Measurements from ENCODE around the gene COL15A1. TPM values are rescaled to one million over a fixed set of nuclear protein-coding genes. Genes with fewer than 3 reads are reported as not detected.

Gene COL15A1
- total RNA-seq, 1 donor from 2014 or later, result 455 TPM

GRCh38 chr9:98972716-98973115 is 29.0 kb downstream of the COL15A1 start:
- DNase-seq, result no peak

GRCh38 chr9:98973171-98973570 is 29.5 kb downstream of the COL15A1 start:
- peak; percentile 73 for DNase-seq

GRCh38 chr9:98973576-98973975 is 29.9 kb downstream of the COL15A1 start:
- DNase-seq, result peak; percentile 61

- no peak for DNase-seq
Measured at GRCh38 chr9:98974106-98974505, 30.4 kb downstream of the COL15A1 start.

GRCh38 chr9:98974554-98974953 is 30.8 kb downstream of the COL15A1 start:
- DNase-seq, result no peak

- peak; percentile 94 for DNase-seq
Measured at GRCh38 chr9:98974994-98975712, 31.4 kb downstream of the COL15A1 start.

- DNase-seq, result no peak
Measured at GRCh38 chr9:98975838-98976237, 32.1 kb downstream of the COL15A1 start.

GRCh38 chr9:98977246-98977714 is 33.6 kb downstream of the COL15A1 start:
- no peak for DNase-seq

- no peak for DNase-seq
Measured at GRCh38 chr9:98977813-98978212, 34.1 kb downstream of the COL15A1 start.

- DNase-seq, result no peak
Measured at GRCh38 chr9:98978231-98978681, 34.5 kb downstream of the COL15A1 start.

- peak; percentile 62 for DNase-seq
Measured at GRCh38 chr9:98980291-98980690, 36.6 kb downstream of the COL15A1 start.

GRCh38 chr9:98983295-98984268 is 39.9 kb downstream of the COL15A1 start:
- DNase-seq, result no peak

GRCh38 chr9:98985596-98985995 is 41.9 kb downstream of the COL15A1 start:
- no peak for DNase-seq

GRCh38 chr9:98986866-98987651 is 43.4 kb downstream of the COL15A1 start:
- peak; percentile 45 for DNase-seq

GRCh38 chr9:98989036-98990000 is 45.6 kb downstream of the COL15A1 start:
- no peak for DNase-seq

GRCh38 chr9:98990181-98990870 is 46.6 kb downstream of the COL15A1 start:
- no peak for DNase-seq

- no peak for DNase-seq
Measured at GRCh38 chr9:98992107-98992884, 48.6 kb downstream of the COL15A1 start.

- DNase-seq, result no peak
Measured at GRCh38 chr9:98992885-98993569, 49.3 kb downstream of the COL15A1 start.

- no peak for DNase-seq
Measured at GRCh38 chr9:98993570-98993945, 49.9 kb downstream of the COL15A1 start.
